Measurements from ENCODE around the gene LHPP.
A peak's percentile ranks its signal among the peaks of the same experiment; 100 is the strongest.

Gene LHPP

DNA sequence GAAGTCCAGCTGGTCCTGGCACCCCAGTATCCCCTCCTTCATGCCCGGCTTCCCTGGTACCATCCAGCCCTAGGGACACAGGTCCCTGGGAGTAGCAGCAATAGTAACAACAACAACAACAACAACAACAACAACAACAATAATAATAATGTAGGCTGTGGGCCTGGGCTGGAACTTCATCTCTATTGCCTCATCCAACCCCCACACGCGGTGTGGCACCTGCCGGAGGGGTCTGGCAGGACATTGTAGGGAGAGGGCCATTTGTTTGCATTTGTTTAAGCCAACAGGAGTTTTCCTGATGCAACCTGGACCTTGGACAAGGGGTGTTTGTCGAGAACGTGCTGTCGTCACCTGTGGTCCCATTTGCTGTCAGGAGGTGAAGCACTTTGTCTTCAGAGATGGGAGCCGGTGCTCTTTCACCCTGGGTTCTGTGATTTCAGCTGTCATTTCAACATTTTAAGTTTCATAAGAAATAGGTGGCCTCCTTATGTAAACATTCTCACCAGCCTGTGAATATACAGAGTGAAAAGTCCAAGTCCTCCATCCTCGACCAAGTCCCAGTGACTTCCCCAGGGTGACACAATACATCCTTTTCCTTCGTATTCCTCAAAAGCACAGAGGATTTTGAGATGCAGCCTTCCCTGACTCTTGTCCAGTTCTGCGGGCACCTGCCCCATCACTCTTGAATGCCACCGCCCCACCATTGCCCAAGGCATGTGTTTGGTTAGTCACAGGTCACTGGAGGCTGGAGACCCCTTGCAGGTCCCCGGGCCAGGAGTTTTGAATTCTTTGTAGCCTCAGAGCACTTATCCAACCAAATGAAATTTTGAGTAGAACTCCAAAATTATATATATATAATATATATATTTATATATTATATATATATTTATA, 9.2 kb downstream of the LHPP start:
- DNase-seq: no peak

DNA sequence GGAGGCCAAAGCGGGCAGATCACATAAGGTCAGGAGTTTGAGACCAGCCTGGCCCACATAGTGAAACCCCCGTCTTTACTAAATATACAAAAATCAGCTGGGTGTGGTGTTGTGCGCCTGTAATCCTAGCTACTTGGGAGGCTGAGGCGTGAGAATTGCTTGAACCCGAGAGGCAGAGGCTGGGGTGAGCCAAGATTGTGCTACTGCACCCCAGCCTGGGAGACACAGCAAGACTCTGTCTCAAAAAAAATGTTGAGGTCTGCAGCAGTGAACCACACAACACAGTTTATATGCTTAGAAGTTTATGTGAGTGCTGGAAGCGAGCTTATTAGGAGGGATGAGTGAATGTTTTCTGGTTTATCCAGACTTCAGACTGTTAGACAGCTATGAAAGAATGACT, 10.4 kb downstream of the LHPP start:
- DNase-seq: no peak

DNA sequence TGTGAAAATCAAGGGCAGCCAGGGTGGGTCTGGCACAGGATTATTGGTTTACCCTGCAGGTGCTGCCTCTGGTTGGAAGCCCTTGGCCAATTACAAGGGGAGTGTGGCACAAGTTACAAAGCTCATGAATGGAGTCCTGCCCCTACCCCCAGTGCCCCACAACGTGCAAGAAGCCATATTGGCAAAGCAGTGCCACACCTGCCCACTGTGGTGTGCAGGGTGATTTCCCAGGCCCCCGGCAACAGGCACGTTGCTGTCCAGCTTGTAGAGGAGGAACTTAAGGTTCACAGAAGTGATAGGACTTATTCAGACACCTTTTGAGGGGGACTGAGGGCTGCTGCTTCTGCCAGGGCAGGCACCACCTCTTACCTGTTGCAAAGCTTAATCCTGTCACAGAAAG, 11.4 kb downstream of the LHPP start:
- DNase-seq: no peak

DNA sequence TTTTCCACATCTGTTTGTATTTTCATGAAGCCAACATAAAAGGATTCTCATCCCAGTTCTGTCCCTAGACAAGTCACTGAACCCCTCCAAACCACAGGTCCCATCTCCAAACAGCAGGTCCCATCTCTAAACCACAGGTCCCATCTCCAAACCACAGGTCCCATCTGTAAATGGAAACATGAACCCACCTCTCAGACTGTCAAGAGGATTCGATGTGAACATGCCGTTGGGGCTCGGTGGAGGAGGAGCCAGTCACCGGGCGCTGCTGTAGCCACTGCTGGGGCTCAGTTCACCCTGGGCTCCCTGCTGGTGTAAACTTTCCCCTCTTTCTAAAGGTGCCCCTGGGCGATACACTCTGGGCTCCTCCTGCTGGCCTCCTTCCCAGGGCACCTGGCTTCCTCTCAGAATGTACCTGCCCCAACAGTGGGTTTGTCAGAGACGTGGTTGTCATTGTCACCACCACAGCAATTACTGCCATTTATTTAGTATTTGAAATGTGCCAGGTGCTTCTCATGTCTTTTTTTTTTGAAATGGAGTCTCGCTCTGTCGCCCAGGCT, 13.0 kb downstream of the LHPP start:
- no peak for DNase-seq

DNA sequence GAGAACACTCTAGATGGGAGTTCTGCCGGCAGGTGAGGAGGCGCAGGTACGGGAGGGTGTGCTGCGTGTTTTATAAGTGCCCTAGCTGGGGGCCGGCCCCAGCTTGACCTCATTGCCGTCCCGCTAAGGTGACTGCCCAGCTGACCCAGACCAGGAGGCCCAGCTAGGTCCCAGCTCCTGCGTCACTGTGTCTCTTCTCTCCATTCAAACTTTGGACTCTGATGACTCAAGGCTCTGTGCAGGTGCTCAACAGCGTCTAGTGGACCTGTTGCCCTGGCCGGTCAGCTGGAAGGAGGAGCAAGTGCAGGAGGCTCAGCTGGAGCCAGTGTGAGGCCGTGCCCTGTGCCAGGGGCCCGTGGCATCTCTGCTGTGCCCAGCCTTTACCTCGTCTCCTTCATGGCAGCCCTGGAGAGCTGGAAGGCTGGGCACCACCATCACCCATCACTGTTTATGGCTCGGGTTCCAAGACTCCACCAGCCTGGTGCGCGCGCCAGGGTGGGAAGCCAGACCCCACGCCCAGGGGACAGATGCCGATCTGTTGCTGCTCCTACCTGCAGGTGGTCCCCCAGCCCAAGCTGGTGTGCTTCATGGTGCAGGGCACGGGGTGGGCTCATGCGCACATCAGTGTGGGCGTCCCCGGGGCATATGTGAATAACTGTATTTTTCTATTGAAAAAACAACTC, 14.6 kb downstream of the LHPP start:
- no peak for DNase-seq

DNA sequence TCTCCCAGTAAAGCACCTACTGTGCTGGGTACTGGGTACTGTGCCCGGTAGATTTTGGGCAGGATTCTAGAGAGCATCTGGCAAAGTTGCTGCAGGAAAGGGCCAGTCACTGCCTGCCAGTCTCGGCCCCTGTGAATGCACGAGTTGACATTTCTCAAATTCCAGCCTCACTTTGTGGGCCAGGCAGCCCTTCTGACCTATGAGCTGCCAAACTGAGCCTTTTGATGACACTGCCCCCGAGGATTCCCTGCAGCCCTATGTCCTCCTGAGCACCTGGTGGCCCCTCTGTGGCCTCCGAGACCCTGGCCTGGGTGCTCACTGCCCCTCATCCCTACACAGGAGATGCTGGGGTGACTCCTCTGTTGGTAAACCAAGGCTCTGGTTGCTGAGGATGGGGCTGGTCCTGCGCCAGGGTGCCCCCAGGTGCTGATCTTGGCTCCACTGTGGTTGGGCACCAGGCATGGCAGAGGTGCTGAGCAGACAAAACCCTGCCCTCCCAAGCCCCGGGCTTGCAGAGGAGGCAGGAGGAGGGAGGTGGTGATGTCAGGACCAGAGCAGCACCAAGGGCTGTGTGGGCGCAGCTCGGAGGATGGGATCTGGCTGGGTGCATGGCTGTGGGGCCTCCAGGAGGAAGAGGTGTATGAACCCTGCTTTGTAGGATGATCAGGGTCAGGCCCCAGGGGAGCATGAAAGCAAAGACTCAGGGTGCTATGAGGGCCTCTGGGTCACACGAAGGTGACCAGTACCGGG, 16.2 kb downstream of the LHPP start:
- DNase-seq: peak in 2 of 56 donors; percentile 16 to 19

DNA sequence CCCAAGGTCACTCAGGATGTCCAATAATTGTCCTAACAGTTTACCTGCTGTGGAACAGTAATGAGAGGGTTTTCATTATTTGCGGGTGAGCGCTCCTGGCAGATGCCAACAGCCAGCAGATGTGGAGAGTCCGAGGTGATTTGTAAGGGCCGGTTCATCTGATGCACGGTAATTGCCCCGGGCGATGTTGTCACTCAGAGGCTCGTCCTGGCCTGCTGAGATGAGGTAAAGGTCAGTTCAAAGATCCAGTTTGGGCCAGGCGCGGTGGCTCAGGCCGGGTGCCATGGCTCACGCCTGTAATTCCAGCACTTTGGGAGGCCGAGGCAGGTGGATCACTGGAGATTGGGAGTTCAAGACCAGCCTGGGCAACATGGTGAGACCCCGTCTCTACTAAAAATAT, 16.9 kb downstream of the LHPP start:
- no peak for DNase-seq

DNA sequence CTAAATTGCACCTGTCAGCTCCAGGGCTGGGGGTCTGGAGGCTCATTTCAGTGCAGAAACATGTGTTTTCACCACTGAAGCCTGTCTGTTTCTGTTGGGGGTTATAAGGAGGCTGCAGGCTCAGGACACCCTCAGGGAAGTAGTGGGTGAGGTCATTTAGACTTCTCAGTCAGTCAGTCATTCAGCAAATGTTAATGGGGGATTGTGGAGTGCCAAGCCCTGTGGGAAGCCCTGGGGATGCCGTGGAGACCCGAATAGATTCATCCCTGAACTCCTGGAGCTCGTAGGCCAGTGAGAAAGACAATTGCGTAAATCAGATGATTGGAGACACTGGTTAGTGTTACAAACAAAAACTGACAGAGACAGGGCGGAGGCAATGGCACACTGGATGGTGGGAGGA, 19.2 kb downstream of the LHPP start:
- DNase-seq: no peak

DNA sequence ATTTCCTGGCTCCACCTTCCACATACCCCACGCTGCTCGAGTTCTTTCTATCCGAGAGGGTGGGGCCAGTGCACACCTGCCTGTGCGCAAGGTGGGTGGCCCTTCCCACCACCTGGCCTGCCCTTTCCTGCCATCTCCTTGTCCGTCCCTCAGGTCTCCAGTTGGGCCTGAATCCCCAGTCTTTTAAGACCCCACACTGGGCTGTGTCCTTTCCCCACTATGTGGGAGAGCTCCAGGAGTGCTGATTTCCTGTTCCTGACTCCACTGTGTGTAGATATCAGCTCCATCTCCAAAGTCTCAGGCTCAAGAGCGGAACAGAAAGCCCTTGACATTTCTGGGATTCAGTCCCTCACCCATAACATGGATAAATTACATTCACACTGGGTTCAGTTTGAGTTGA, 20.1 kb downstream of the LHPP start:
- DNase-seq: no peak

DNA sequence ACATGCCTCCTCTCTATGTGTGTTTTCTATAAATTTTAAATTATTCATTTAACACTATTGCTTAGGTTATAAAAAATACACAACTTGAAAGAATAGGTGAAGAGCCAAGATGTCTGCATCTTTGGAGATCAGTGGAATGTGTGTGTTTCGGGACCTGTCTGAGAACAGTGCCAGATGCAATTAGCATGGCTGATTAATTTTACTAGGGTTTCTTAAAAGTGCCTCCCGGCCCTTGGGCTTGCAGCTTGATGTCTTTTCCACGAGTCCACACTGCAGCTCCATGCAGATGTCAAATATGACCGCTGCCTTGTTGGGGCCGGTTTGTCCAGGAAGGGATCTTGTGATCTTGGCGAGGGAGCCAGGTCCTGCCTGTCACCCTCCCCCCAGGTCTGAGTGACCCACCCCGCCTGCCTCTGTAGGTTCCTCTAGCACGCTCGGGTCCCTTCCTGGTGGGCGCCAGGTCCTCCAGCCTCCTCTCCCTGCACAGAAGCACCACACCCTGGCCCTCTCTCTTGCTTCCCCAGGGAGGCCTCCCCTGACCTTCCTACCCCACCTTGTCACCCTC, 20.7 kb downstream of the LHPP start:
- no peak for DNase-seq

DNA sequence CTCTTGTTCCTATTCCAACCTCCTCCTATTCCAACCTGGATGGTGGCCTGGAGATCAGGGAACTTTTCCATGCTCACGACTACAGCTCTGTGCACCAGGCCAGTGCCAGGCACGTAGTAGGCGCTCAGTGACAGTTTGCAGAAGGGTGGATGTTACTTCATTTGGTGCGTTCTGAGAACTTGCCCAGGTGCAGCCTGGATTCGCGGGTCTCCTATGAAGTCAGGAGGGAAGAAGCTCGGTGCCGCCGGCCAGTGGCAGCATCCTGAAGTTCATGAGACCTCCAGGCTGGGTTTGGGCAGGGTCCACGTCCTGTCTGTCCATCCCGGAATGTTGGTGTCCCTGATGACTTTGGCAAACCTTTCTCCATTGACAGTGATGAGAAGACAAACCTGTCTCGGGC, 21.3 kb downstream of the LHPP start:
- no peak for DNase-seq

DNA sequence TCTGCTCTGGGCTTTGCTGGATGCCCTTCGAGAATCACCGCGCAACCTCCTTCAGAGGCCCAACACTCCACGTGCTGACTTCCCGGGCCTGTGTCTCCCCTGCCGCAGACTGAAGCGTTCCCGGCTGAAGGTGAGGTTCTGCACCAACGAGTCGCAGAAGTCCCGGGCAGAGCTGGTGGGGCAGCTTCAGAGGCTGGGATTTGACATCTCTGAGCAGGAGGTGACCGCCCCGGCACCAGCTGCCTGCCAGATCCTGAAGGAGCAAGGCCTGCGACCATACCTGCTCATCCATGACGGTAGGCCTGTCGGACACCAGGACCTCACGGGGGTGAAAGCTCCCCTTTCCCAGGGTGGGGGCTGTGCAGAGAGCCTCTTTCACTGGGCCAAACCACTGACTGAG, 22.4 kb downstream of the LHPP start:
- DNase-seq: no peak

DNA sequence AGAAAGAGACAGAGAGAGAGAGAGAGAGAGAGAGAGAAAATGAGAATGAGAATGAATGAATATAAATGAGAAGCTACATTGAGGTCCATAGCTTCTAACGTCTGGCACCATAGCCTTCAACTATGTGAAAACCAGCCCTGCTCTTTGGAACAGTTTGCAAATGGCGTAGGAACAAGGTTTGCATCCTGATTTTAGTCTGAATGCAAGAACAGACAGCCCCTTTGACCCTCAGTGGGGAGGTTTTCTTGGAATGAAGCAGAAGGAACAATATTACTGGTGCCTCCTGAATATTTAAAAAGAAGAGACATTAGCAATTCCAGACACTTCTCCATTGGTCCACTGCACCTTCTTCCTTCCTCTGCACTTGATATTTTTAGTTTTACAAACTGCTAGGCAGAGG, 23.0 kb downstream of the LHPP start:
- DNase-seq: peak in 3 of 56 donors; percentile 19 to 33 (median 19)

DNA sequence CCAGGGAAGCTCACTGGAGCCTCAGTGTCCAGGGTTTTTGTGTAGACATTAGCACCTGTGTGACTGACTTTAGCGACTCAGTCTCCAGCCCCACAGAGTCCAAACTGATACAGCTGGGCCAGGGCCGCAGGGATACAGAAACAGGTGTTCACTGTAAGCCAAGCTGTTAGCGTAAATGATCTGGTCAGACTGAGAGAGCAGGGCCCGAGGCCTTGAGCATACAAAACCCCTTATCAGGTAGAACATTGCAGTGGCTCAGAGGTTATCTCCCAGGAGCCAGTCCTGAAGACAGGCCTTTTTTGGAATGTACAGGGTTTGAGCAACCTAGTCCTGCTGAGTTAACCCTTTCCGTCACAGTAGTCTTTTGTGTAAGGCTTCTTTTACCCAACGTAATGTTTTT, 25.0 kb downstream of the LHPP start:
- no peak for DNase-seq

DNA sequence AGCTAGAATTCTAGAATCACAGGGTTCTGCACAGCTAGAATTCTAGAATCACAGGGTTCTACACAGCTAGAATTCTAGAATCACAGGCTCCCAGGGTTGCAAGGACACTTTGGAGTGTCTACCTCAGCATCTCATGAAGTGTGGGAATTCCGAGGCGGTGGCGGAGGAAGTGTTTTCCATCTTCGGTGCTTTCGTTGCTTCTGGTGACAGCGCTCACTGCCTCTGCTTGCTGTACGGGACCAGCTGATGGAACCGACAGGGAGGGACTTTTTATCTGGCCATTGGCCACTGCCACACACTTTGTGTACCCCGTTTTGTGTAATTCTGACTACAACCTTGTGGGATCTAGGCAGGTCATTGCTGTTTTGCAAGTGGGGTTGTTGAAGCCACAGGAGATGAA, 29.5 kb downstream of the LHPP start:
- no peak for DNase-seq

DNA sequence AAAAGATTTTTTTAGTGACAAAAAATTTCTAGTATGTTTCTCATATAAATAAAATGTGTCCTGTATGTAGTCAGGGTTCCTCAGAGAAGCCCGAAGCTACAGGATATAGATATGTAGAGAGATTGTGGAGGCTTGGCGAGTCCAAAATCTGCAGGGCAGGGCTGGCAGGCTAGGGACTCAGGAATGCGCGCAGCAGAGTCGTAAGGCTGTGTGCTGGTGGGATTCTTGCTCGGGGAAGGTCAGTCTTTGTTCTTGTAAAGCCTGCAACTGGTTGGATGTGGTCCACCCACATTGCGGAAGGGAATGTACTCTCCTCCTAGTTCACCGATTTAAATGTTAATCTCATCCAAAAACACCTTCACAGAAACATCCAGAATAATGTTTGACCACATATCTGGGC, 30.6 kb downstream of the LHPP start:
- DNase-seq: no peak

DNA sequence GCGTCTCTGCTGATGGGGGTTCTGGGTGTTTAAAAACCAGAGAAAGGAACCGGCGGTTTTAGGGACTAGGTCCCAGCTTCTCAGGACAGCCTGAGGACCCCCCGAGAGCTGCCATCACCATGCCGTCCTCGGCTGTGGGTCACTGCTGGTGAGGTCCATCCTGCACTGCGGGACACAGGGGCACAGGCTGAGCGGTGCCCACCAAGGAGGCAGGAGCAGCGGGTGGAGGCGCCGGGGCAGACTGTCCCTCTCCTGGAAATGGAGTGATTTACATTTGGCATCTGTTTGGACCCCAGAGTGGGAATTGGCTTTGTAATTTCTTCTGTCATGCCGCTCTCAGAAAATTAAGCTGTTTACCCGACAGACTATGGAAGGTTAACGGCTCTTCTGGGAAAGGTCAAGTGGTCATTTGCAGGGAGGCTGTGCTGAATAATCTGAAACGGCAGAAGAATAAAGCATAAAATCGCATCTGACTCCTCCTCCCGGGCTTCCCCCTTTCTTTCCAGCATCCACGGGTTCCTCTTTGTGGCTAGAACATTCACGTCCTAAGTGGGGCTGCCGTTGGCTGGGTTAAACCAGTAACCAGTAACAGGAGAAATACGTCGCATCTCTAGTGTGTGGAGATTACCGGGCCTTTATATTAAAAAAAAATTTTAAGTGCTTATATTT, 31.7 kb downstream of the LHPP start:
- DNase-seq: no peak

DNA sequence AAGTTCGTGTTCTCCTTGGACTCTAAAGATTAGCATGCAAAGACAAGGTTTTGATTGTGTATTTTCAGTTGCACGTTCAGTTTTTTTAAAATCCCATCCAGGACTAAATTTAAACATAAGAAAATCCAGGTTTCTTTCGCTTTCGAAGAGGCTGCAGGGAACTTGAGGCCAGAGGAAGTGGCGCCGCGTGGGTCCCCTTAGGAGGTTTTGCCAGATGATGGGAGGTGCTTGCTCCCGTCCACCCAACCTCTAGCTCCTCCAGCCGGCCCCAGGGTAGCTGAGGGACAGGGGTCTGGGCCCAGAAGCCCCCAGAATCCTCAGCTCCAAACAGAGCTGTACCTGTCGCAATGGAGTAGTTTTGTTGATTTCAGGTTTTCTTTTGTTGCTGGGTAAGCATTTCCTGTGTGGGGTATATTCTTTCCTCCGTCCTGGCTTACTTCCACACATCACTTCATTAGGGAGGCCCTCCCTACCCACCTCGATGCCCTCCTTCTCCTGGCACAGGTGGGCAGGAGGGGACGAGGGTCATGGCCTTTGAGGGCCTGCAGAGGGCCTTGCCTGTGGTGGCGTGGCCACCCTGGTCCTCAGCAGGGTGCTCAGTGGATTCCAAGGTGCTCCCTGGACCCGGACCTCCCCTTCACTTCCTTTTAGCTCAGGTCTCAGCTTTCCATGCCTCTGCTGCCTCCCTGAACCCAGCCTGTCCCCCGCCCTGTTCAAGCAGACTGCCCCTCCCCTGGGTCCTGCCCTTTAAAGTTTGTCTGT, 32.6 kb downstream of the LHPP start:
- no peak for DNase-seq

DNA sequence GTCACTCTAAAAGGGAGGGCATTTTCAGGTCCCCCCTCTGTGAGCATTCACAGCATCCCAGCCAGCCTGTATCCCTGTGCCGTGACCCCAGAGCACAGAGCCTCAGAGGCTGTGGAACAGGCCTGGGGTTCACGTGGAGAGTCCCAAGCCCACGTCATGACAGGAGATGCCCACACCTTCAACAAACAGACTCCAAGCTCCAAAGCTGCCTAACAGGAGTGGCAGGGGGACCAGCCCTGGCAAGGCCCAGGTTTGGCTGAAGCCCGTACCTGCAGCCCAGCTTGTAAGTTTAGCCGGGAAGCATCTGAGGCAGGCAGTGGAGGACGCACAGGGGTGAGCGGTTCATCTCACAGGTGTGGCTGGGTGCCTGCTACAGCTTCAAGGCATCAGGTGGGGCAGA, 33.5 kb downstream of the LHPP start:
- DNase-seq: no peak

DNA sequence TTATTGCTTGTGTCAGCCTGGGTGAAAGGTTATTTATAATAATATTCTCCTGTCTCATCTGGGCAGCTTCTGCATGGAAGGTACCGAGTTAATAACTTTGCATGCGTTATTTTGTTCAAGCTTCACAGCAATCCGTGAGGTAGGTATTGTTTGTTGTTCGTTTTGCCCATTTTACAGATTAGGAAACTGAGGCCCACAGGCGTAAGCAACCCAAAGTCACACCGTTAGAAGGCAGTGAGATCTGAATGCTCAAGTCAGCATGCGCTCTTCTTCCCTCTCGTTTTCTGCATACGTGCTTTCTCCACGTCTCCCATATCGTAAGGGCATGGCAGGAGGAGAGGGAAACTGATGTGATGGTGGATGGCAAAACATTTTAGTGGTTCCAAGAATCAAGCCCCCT, 34.1 kb downstream of the LHPP start:
- no peak for DNase-seq
